Pancreas (tissue), 10 donors: ENCODE results near the gene IGSF5. TPM values are rescaled to one million over a fixed set of nuclear protein-coding genes. Genes with fewer than 3 reads are reported as not detected.

Experiments
- ATAC-seq, 4 donors: fragments of 200-7000 bp; cut with Tn5 transposase; one replicate each; pipeline versions ENCODE4 v1.8.0 to v1.9.1; 2020; ENCODE audit warnings: mild to moderate bottlenecking in 4 of 4, moderate library complexity in 4 of 4
- DNase-seq, 6 donors: peaks; one replicate each; pipeline ENCODE4 v3.0.0-alpha.2; 2020
- FAIRE-seq: peaks from 2 replicates; lab custom pipeline; 2012; peaks lifted over from hg19 to GRCh38; lab: Jason Lieb, UNC
- H3K27ac ChIP-seq, 4 donors: fragments of 200-600 bp; sonication (generic); 1 replicate in 3 of 4; 2 replicates in 1 of 4; pipeline versions ENCODE4 v1.5.0 to v1.8.0; 2020
- H3K27me3 ChIP-seq, 4 donors: fragments of 200-600 bp; one replicate each; pipeline ENCODE4 v1.8.0; 2021
- H3K36me3 ChIP-seq, 3 donors: fragments of 200-600 bp; sonication (generic) in 1 of 3; one replicate each; pipeline versions ENCODE4 v1.5.0 to v1.8.0; 2020 to 2021
- H3K4me1 ChIP-seq, 3 donors: fragments of 200-600 bp; one replicate each; pipeline ENCODE4 v1.8.0; 2021
- H3K4me3 ChIP-seq, 4 donors: fragments of 200-600 bp; sonication (generic) in 2 of 4; one replicate each; pipeline versions ENCODE4 v1.5.0 to v1.8.0; 2020 to 2021
- H3K9me3 ChIP-seq, 4 donors: fragments of 200-600 bp; one replicate each; pipeline ENCODE4 v1.8.0; 2021
- CTCF ChIP-seq, 4 donors: fragments of 200-600 bp; sonication (generic) in 3 of 4; IDR thresholded peaks; one replicate each; pipeline versions ENCODE4 v1.5.0 to v1.8.0; 2021; ENCODE audit warnings: antibody characterized with exemption in 4 of 4
- WGBS, 2 donors: extraction: QIAGEN DNeasy Blood & Tissue Kit; methylation state at CpG; one replicate each; pipeline ENCODE4 v1.1.7; 2013; 5-methylcytosine and 5-hydroxymethylcytosine counted together
- intact Hi-C, 3 donors: fragments of 100-400 bp; cut with DNase I; formaldehyde crosslinking; loops; one replicate each; pipeline versions ENCODE4 v1.11.1 to v1.14.2; 2022
- polyA plus RNA-seq, 2 donors: library from polyadenylated mRNA; stranded (reverse); fragments of 200-250 nt; gene quantifications; one replicate each; pipeline ENCODE4 v1.2.3, GENCODE V29; 2013
- total RNA-seq, 6 donors: library from RNA; stranded (reverse); fragmentation: NEBNext Ultra II Directional in 4 of 6; extraction: Animal tissue kit (Norgen Biotek cat#: 25700) in 4 of 6; gene quantifications; one replicate each; pipeline versions ENCODE4 v1.2.1 to v1.2.4, GENCODE V29; 2021 to 2023
- donor health status: healthy with polysubstance abuse.
- donor health status: DM: no; HTN: no; CAD: no; lungs with moderate emphysema.
- donor health status: DM: no; HTN: no; CAD: no.
- donor health status: control.
- donor health status: control.
- donor health status: Bipolar disorder and iron deficiency.
- donor health status: DM: yes; HTN: yes; CAD: no.
- donor health status: DM: no; HTN: no; CAD: no.
- donor health status: DM: no; HTN: no; CAD: no.
- donor health status: DM: yes; HTN: yes; CAD: no.

The IGSF5 gene
- total and polyA plus RNA-seq, 8 donors: 0.57 to 4.7 (median 1.3) TPM

GRCh38 chr21:39805983-39806382 lies 61.0 kb downstream of the IGSF5 start:
- no peak for DNase-seq

GRCh38 chr21:39807738-39808137 lies 62.8 kb downstream of the IGSF5 start:
- Histone ChIP-seq H3K4me1 (no peaks in the 10 kb centered on the region), H3K36me3 (no peaks in the 10 kb centered on the region), H3K4me3 (no peak overlapping the region), H3K27ac (no peak overlapping the region), H3K9me3 (no peaks in the 10 kb centered on the region), H3K27me3 (no peaks in the 10 kb centered on the region)
- intact Hi-C loops: no loop called here
- FAIRE-seq: no peak
- ATAC-seq: peak in 2 of 4 donors; percentile 15 to 65
- WGBS, 2 donors: 35% methylated on average over 3 of the region's 3 CpGs
- TF ChIP-seq CTCF (IDR thresholded peaks at IDR 0.05): no peak
- no peak for DNase-seq

More at GRCh38 chr21:39805983-39806382, 61.0 kb downstream of the IGSF5 start:
- no peaks in the 10 kb centered on the region for H3K4me1 ChIP-seq
- intact Hi-C loops: no loop called here
- H3K27ac ChIP-seq: no peak overlapping the region
- ATAC-seq (no peak), FAIRE-seq (no peak)
- WGBS, 2 donors: 88% methylated on average over 1 of the region's 1 CpG; no CpG with 5 or more reads in 1 of the 2 donors
- H3K27me3 ChIP-seq: no peaks in the 10 kb centered on the region
- no peaks in the 10 kb centered on the region for H3K9me3 ChIP-seq
- no peak overlapping the region for H3K4me3 ChIP-seq
- H3K36me3 ChIP-seq: no peaks in the 10 kb centered on the region
- no peak for TF ChIP-seq CTCF (IDR thresholded peaks at IDR 0.05)

GRCh38 chr21:39809936-39810335 lies 65.0 kb downstream of the IGSF5 start:
- no peaks in the 10 kb centered on the region for H3K36me3 ChIP-seq
- no peaks in the 10 kb centered on the region for H3K27me3 ChIP-seq
- no peak for TF ChIP-seq CTCF (IDR thresholded peaks at IDR 0.05)
- no peaks in the 10 kb centered on the region for H3K9me3 ChIP-seq
- ATAC-seq (no peak), DNase-seq (no peak), FAIRE-seq (no peak)
- H3K4me3 ChIP-seq: no peak overlapping the region
- intact Hi-C loops: no loop called here
- no peak overlapping the region for H3K27ac ChIP-seq
- H3K4me1 ChIP-seq: no peaks in the 10 kb centered on the region
- WGBS, 2 donors: 90 to 96% methylated on average over 5 of the region's 5 CpGs

GRCh38 chr21:39812983-39813382 lies 68.0 kb downstream of the IGSF5 start:
- H3K27me3 ChIP-seq: no peaks in the 10 kb centered on the region
- H3K4me3 ChIP-seq: no peak overlapping the region
- H3K4me1 ChIP-seq: no peaks in the 10 kb centered on the region
- no peak for TF ChIP-seq CTCF (IDR thresholded peaks at IDR 0.05)
- intact Hi-C loops: no loop called here
- ATAC-seq (no peak), DNase-seq (no peak), FAIRE-seq (no peak)
- WGBS, 2 donors: 86 to 100% methylated on average over 1 of the region's 1 CpG
- H3K9me3 ChIP-seq: no peaks in the 10 kb centered on the region
- no peak overlapping the region for H3K27ac ChIP-seq
- no peaks in the 10 kb centered on the region for H3K36me3 ChIP-seq

- H3K4me3 ChIP-seq: no peak overlapping the region
- no peaks in the 10 kb centered on the region for H3K4me1 ChIP-seq
- no peaks in the 10 kb centered on the region for H3K9me3 ChIP-seq
- no peak for TF ChIP-seq CTCF (IDR thresholded peaks at IDR 0.05)
- no peak for FAIRE-seq
- WGBS, 2 donors: 37 to 43% methylated on average over 2 of the region's 2 CpGs
- no peak for DNase-seq
- H3K27me3 ChIP-seq: no peaks in the 10 kb centered on the region
- no peak for ATAC-seq
- no peak overlapping the region for H3K27ac ChIP-seq
- intact Hi-C loops: no loop called here
- no peaks in the 10 kb centered on the region for H3K36me3 ChIP-seq
These were observed 73.6 kb downstream of the IGSF5 start for GRCh38 chr21:39818557-39818956.
